HG02610 (cell line): ENCODE measurements around the gene SYDE1.

Source experiments
- ATAC-seq: cut with Tn5 transposase; IDR thresholded peaks from one replicate; pipeline ENCODE4 v1.9.1; 2021; ENCODE audit warnings: mild to moderate bottlenecking, moderate library complexity; ENCODE audit not compliant: unreplicated experiment

Gene SYDE1

DNA sequence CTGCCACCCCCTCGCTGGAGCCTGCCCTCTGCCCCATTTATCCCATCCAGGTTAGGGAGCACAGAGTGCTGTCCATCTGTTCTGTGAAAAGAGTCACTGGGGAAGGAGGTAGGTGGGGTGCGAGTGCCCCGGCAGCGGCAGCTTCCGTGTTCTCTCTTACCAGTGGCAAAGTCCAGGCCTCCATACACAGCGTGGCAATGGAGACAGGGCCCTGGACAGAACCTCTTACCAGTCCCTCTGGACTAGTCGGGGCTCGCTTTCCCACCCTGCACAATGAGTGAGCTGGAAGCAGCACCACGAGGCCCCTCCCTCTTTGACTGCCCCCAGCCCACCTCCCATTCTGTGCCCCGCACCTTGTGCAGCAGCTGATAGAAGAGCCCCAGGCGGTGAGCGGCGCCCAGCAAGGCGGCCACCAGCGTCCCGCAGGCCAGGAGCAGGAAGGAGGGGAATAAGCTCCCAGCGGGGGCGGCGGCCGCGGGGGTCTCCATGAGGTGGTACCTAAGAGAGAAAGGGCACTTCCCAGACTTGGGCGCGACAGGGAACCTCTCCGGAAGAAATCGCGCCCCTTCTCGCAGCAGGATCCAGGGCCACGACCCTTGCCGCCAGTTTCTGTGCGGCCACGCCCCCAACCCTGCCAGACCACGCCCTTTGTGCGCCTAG is 17.5 kb downstream of the SYDE1 start:
- ATAC-seq: no peak

DNA sequence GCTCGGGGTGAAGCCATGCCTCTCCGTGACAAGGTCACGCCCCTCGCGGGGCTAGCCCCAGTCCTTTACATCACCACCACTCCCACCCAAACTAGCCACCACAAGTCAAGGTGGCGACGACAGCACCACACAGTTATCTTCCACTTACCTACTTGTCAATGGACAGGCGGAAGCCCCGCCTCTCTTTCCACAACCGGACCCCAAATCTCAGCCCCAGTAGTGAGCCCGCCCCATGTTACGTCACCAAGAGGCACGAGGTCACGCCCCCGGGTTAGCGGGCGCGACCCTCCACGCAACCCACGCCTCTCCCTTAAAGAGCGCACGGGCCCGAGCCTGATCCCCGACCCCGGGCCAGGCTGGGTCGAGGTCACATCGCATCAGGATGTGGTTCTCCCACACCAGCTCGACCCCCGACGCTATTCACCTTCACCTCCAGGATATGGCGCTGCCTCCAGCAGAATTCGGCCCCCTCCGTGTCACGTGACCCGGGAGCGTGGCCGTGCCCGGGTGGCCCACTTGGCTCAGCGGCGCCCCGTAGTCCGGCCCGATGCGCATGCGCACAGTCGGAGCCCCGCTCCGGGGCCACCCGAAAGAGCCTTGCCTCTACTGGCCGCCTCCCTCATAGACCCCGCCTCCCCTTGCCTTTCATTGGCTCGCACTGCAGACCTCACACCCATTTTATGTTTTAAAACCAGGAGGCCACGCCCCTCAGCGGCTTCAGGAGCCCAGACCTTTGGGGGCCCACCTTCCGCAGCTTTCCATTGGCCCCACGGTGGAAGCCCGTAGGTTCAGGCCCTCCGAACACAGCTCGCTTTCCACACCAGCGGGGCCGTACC is 18.2 kb downstream of the SYDE1 start:
- peak; percentile 88 for ATAC-seq

DNA sequence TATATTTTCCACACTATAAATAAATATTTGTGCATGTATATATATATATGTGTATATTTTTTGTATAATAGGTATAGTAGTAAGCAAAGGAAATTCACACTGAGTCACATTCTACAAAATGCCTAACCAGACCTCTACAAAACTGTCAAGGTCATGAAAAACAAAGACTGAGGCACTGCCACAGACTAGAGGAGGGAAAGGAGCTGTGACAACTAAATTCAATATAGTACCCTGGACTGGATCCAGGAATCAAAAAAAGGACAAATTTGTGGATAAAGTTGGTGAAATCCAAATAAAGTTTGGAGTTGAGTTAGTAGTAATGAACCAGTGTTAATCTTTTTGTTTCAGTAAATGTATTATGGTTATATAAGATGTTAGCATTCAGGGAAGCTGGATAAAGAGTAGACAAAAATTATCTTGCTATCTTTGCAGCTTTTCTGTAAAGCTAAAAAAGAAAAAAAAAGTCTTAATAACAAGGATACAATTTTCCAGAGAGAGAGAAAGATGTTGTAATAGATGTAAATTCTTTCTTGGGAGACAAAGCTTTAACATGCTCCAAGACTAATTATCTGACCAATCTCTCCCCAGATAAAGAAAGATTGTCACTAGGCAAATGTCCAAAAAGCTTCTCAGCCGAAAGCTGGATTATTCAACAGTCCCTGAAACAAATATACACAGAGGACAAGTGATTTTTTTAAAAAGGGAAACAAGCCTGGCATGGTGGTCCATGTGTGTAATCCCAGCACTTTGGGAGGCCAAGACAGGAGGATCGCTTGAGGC is 19.1 kb downstream of the SYDE1 start:
- no peak for ATAC-seq

DNA sequence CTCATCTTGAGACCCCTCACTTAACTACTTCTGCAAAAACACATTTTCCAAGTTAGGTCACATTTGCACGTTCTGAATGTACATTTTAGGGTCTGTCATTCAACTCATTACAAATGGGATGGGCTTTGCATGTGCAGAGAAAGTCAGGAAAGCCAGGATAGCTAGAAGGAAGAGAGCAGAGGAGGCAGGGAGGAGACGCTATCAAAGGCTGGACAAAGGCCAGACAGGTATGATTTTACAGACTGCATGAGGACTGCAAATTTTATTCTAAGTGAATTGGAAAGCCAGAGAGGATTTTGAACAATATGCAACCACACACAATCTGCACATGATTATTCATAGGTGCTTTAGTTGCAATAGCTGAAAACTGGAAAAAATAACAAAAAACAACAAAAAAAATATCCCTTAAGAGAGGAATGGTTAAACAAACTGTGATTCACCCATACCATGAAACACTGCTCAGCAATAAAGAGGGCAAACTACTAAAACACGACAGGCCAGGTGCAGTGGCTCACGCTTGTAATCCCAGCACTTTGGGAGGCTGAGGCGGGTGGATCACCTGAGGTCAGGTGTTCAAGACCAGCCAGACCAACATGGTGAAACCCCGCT is 21.1 kb downstream of the SYDE1 start:
- no peak for ATAC-seq

DNA sequence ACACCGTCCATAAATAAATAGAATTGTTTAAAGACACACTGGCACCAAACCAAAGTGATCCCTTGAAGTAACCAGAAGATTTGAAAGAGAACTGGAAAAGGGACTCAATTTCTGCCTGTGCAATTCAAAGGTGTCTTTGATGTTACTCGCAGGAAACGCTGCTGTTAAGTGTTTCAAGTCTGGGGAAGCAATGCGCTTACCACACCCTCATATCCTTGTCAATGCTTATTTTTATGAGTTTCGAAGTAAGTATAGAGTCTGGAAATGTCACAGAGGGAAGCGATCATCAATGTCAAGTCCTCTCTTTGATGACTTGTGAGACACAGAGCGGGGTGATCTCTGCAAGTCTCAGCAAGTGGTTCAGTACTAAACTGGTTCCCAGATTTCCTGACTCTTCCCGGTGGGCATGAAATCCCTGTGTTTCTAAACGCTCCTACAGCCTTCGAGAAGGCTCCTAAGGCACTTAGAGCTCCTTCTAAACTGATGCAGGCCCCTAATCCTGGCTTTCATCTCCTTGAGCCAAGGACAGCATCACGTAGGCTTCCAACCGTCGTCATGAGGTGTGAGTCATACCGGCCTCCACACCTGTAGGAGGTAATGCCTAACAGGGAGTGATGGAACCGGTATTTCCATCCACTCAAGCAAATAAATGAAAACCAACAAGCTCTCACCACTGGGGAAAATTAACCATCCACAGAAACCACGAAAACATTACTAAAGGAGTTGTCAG is 22.8 kb downstream of the SYDE1 start:
- no peak for ATAC-seq

DNA sequence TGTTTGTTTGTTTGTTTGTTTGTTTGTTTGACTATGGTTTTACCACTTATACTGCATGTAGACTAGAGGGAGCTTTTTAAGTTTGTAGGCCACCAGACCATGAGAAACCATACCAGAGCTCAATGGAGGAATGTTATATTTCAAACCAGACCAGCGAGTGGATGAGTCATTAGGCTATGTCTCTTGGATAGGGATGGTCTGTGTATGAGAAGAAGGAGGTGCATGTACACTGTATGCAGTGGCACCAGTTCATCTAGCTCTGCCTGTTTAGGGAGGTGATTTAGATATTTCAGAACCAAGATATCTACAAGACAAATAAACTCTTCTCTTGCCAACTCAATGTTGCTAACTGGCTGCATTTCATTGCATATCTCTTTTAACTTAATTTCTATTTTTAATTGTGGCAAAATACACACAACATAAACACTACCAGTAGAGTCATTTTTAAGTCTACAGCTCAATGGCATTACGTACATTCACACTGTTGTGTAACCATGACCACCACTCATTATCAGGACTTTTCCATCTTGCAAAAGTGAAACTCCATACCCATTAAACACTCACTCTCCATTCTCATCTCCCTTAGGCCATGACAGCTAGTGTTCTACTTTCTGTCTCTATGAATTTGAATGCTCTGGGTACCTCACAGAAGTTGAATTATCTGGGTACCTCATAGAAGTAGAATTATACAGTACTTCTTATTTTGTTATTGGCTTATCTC is 29.2 kb downstream of the SYDE1 start:
- ATAC-seq: no peak

DNA sequence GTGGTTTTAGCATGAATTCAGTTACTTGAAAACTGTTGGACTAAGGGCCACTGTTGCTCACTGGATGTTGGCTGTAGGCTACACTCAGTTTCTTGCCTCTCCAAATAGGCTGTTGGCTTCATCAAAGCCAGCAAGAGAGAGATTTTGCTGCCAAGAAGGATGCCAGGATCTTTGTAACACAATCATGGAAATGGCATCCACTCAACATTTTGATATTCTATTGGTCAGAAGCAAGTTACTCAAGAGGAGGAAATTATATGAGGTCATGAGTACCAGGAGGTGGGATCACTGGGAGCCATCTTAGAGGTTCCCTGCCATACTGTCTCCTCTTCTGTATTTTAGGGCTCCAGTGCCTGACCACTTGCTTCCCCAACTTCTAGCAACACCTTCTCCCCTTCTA is 30.6 kb downstream of the SYDE1 start:
- ATAC-seq: no peak

DNA sequence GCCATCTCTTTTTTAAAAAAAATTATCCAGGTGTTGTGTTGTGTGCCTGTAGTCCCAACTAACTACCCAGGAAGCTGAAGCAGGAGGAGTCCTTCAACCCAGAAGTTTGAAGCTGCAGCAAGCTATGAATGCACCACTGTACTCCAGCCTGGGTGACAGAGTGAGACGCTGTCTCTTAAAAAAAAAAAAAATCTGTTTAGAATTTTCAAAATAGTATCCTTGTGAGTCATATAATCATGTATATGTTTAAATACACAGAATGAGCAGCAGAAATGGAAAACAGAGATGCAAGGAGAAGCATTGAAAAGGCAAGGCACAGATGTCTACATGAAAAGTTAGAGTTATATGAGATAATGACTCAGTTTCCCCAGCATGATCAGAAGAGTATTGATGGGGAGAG is 31.2 kb downstream of the SYDE1 start:
- ATAC-seq: no peak

DNA sequence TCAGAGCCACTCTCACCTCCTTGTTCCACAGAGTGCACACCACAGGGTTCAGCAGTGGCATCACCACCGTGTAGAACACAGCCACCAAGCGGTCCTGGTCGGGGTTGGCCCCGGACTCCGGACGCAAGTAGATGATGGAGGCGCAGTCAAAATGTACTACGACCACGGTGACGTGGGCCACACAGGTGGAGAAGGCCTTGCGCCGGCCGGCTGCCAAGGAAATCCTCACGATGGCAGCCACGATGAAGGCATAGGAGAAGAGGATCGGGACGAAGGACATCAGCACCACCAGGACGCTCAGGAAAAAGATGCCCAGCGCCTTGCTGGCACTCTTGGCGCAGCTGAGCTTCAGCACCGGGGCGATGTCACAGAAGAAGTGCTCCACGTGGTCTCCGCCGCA is 33.9 kb downstream of the SYDE1 start:
- no peak for ATAC-seq

DNA sequence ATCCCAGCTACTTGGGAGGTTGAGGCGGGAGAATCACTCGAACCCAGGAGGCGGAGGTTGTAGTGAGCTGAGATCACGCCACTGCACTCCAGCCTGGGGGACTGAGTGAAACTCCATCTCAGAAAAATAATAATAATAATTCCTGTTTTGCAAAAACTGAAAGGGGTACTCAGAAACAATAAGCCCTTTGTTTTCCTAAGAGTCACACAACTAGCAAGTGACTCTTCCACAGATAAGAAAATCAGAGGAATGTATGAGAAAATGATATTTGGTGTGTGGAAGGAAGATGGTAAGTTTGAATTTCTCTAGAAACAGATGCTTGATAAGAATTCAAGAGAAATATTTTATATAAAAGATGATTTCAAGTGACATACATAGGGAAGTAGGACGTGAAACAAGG is 35.1 kb downstream of the SYDE1 start:
- no peak for ATAC-seq

DNA sequence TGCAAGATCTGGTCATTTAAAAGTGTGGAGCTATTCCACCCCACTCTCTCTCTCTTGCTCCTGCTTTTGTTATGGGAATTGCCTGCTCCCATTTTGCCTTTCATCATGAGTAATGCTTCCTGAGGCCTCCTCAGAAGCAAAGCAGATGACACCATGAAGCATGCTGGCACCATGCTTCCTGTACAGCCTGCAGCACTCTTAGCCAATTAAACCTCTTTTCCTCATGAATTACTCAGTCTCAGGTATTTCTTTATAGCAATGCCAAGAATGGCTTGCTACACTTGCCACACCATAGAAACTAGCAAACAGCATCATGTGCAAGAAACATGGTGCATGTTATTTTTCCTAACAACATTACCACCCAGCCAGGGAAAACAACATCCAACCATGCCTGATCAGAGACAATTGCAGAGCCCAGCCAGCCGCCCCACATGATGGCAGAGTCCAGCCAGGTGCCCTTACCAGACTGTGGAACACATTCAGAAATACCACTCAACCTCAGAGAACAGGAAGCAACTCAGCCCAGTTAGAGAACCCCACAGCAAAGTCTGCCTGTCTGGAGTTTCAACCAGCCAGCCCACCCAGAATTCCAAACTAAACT is 36.9 kb downstream of the SYDE1 start:
- ATAC-seq: no peak

DNA sequence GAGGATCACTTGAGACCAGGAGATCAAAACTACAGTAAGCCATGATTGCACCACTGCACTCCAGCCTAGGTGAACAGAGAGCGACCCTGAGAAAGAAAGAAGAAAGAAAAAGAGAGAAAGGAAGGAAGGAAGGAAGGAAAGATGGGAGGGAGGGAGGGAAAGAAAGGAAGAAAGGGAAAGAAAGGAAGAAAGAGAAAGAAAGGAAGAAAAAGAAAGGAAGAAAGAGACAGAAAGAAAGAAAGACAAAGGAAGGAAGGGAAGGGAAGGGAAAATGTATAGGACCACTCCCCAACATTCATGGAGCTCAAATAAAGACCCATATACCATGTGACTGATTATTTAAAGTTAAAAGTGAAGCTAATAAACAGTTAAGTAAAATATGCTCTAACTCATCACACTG is 39.9 kb downstream of the SYDE1 start:
- no peak for ATAC-seq

DNA sequence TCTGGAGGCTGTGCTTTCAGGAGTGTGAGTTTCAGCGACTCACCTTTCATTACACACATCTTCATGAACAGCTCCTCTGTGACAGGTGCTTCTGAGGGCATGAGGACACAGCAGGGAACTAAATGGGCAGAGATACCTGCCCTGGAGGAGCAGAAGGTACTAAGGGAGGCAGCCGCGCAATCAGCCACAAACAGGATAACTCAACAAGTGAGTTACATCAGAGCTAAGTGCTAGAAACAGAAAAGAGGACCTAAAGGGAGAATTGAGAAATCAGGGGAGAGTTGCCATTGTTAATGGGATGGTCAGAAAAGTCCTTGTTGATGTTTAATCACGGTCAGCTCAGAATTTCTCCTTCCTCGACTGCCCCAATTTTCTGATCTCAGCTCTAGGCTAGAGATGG is 42.5 kb downstream of the SYDE1 start:
- no peak for ATAC-seq

DNA sequence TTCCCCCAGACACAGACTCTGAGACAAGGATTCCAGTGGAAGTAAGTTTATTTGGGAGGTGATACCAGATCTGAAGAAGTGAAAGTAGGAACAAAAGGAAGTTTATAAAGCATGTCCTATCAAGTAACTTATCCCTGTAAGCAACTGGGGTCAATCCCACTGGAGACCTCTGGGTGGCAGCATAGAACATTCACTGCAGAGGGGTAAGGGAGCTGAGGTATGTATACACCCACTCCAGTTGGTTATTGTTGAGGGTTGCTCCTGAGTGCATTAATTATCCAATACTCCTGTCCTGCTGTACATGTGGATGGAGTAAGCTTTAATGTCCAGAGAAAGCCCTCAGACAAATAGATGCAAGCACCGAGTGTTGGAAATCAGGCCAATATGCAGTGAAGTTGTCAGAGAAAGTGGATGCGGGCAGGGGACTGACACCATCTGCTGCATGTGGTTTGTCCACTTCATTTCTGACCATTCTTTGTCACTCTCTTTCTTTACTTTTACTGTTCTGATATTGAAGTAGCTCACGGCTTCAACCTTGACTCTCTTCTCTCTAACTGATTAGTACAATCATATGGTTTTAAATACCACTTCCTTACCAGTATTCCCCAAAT is 46.9 kb downstream of the SYDE1 start:
- no peak for ATAC-seq

DNA sequence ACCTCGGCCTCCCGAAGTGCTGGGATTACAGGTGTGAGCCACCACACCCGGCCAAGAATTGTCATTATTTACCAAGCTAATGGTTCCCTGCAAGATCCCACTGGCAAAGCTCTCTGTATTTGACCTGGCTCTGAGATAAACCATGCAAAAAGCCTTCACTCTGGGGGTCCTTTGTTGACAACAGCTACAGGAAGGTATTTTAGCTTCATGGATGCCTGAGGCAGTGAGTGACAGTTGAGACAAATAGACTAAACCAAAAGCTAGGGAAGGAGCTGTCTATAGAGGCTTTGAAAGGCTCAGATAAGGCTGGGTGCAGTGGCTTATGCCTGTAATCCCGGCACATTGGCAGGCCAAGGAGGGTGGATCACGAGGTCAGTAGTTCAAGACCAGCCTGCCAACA is 48.1 kb downstream of the SYDE1 start:
- ATAC-seq: no peak

DNA sequence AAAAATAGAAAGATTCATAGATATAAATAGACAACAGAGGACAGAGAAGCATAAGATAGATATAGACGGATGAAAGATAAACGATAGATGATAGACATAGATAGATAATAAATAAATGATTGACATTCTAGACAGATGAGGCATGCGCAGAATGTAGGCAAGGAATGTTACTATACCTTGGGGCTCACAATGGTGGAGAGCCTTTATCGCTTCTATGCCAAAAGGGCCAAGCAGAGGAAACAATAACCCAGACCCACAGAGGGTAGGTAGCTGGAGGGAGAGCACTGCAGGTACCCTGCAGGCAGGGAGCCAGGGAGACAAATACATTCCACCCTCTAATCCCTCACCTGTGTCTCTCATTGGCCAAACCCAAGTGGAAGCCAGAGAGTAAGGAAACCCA is 49.2 kb downstream of the SYDE1 start:
- ATAC-seq: no peak

DNA sequence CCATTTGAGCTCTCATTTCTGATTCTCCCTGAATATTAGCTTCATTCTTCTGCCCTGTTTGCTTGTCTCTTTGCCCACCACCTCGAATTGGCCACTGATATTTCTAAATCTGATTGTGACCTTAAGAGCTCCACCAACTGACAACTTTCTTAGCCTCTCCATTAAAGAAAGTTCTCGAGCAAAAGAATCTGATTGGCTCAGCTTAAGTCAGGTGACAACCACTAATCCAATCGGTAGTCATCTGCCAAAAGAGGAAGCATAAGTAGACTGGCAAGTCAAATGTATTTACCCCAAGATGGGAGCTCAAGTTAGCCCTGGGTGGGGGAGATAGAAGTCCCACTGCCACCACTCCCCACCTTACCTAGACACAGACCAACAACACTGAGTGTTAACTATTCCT is 52.0 kb downstream of the SYDE1 start:
- no peak for ATAC-seq

DNA sequence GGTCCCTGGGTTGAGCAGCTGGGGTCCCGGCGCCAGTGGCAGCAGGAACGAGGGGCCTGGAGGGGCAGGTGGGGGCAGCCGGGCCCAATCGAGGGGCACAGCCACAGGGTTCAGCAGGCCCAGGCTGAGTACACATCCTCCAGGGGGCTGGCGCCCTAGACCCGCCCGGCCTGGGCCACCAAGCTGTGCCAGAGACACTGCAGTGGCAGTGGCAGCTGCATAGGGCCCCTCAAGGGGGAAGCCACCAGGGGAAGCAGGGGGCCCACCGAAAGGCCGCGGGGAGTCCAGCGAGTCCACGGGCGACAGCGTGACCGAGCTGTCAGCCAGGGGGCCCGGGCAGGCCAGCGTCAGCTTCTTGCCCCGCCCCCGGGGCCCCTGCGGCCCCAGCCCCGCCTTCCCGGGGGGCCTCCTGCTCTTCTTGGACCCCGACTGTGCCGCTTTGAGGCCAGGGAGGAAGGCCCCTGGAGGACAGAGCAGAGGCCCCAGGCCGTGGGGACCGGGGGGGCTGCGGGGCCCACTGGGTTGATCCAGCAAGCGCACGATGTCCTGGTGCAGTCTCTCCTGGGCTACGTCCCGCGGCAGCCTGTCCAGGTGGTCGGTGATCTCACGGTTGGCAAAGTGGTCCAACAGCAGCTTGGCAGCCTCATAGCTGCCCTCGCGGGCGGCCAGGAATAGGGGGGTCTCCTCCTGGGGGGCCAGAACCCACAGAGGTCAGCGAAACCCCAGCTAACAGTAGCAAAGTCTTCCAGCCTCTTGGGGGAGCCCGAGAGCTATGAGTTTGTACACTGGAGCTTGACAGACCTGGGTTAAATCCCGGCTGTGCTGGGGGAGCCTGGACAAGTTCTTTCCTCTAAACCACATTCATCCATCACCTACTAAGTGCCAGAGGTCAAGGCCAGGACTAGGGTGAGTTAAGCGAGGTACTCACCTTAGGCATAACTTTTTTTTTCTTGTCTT is 54.1 kb downstream of the SYDE1 start:
- ATAC-seq: no peak
